ENCODE data around the gene DRG2. TPM values are rescaled to one million over a fixed set of nuclear protein-coding genes. Genes with fewer than 3 reads are reported as not detected.

Gene DRG2
- total and polyA plus RNA-seq, 2 of the 8 experiments (the other 6 are each of a cell fraction or from before 2014, with no cell fraction given): 44.6 to 47.8 TPM

GRCh38 chr17:18042983-18043382 lies 44.8 kb upstream of the DRG2 start:
- Histone ChIP-seq H2BK5ac (ENCODE audit: low read depth, low read length) (no peak overlapping the region), H3K23ac (ENCODE audit: insufficient read length) (no peak overlapping the region), H2BK120ac (replicated peaks; ENCODE audit: low read depth, low read length) (no peak overlapping the region), H4K20me1 (replicated peaks in 1 of 2; ENCODE audit: control insufficient read depth in 1 of 2, insufficient read depth in 2 of 2, low read length in 2 of 2) (peaks cover 4 to 5% of the 10 kb centered on the region in 2 experiments), H2BK15ac (ENCODE audit: low read length) (no peak overlapping the region), H3K4me3 (ENCODE audit: extremely low read depth in 1 of 4, insufficient read depth in 2 of 4, low read depth in 3 of 4, low read length in 4 of 4) (no peak overlapping the region), H3K9ac (replicated peaks in 1 of 4; ENCODE audit: extremely low read depth in 1 of 4, low read depth in 3 of 4, low read length in 3 of 4) (no peak overlapping the region), H4K5ac (ENCODE audit: insufficient read length, low read depth, low read length) (no peak overlapping the region), H4K8ac (ENCODE audit: extremely low read depth, insufficient read depth, low read length) (no peak overlapping the region), H2BK12ac (ENCODE audit: low read depth, low read length) (no peak overlapping the region), H4K91ac (replicated peaks; ENCODE audit: insufficient read length, low read length) (no peak overlapping the region), H3K4ac (replicated peaks; ENCODE audit: insufficient read length, low read depth, low read length) (no peak overlapping the region), H3K36me3 (ENCODE audit: control insufficient read depth in 2 of 4, insufficient read depth in 4 of 4, low read length in 3 of 4) (peaks cover 0 to 8% (median 4%) of the 10 kb centered on the region in 4 experiments; a peak in 2 of 8 replicates), H3K4me2 (ENCODE audit: insufficient read depth in 1 of 2, low read depth in 2 of 2, low read length in 2 of 2) (no peak overlapping the region), H2AK5ac (ENCODE audit: low read depth, low read length) (no peak overlapping the region), H3K4me1 (replicated peaks in 1 of 4; ENCODE audit: control insufficient read depth in 3 of 4, insufficient read depth in 4 of 4, low read length in 3 of 4) (peaks cover 0 to 4% (median 3%) of the 10 kb centered on the region in 4 experiments), H3K18ac (ENCODE audit: extremely low read depth, low read length) (no peak overlapping the region), H3K79me1 (ENCODE audit: low read depth, low read length) (no peaks in the 10 kb centered on the region; the same call in 1 of the 2 replicates), H3K56ac (replicated peaks; ENCODE audit: insufficient read length, low read depth, low read length) (no peak overlapping the region), H3K27ac (ENCODE audit: low read depth, low read length) (no peak overlapping the region), H3K23me2 (ENCODE audit: low read depth, low read length) (peaks cover 7% of the 10 kb centered on the region), H3K9me3 (ENCODE audit: insufficient read depth in 2 of 2, low read depth in 1 of 2, low read length in 1 of 2) (no peaks in the 10 kb centered on the region), H2AFZ (ENCODE audit: low read length) (no peak overlapping the region), H3K79me2 (ENCODE audit: control insufficient read depth in 1 of 2, insufficient read depth in 2 of 2, low read length in 2 of 2) (peaks cover 0 to 14% of the 10 kb centered on the region in 2 experiments; a peak in 1 of 4 replicates), H2BK20ac (ENCODE audit: low read length) (no peak overlapping the region), H3K14ac (ENCODE audit: insufficient read length) (no peak overlapping the region), H3K27me3 (replicated peaks in 1 of 4; ENCODE audit: control insufficient read depth in 3 of 4, extremely low read depth in 1 of 4, insufficient read depth in 3 of 4, low read length in 3 of 4) (peaks cover 0 to 6% (median 3%) of the 10 kb centered on the region in 4 experiments; a peak in 2 of 7 replicates)
- FAIRE-seq (no peak), DNase-seq (ENCODE audit: low read depth in 1 of 2, low spot score in 2 of 2) (no peak)
- WGBS, 2 experiments (ENCODE audit: extremely low coverage in 1 of 2, insufficient coverage in 1 of 2, insufficient read length in 1 of 2, insufficient replicate concordance in 2 of 2, low coverage in 1 of 2, low lambda C conversion rate in 2 of 2, missing lambda C conversion rate in 1 of 2): 83% methylated on average over 8 of the region's 8 CpGs; no CpG with 5 or more reads in 1 of the 2 experiments
- CTCF ChIA-PET (ENCODE audit: partially characterized antibody): interaction anchor here (0.7 to 0.8 kb wide), 2 partner anchors 50 to 651 kb away, joined by 3 read pairs; no protein-coding TSS in a partner anchor
- POLR2A ChIA-PET (ENCODE audit: partially characterized antibody): no interaction called here
- TF ChIP-seq YY1 (IDR thresholded peaks at IDR 0.05; ENCODE audit: low read depth, low read length): no peak
- TF ChIP-seq RFX5 (IDR thresholded peaks at IDR 0.05; ENCODE audit: borderline replicate concordance, low read depth, low read length): no peak
- no peak for TF ChIP-seq GABPA (IDR thresholded peaks at IDR 0.05; ENCODE audit: borderline replicate concordance, insufficient read depth, low read length)
- no peak for TF ChIP-seq KDM1A (IDR thresholded peaks at IDR 0.05; ENCODE audit: borderline replicate concordance, low read length)
